ENCODE results near the gene RTKN2.

Gene RTKN2

GRCh38 chr10:62224606-62225005 is 44.0 kb downstream of the RTKN2 start:
- DNase-seq (ENCODE audit: low read depth), result no peak

DNA sequence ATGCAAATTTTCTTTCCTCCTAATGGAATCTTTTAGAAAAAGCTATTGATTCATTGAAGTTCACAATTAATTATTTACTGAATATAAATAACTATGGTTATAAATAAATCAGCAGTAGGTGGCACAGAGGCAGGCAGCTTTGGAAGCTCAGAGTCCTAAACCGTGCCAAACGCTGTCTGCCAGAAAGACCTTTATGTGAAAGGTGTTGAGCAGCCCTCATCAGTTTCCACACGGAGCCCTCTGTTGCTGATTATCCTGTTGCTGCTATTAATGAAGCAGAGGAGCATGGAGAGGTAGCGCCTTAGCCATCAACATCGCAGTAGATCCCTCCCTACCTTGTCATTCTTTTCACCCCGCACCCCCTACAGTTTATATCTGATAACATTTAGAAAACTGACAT is 51.0 kb downstream of the RTKN2 start:
- DNase-seq (ENCODE audit: low read depth), result no peak

DNA sequence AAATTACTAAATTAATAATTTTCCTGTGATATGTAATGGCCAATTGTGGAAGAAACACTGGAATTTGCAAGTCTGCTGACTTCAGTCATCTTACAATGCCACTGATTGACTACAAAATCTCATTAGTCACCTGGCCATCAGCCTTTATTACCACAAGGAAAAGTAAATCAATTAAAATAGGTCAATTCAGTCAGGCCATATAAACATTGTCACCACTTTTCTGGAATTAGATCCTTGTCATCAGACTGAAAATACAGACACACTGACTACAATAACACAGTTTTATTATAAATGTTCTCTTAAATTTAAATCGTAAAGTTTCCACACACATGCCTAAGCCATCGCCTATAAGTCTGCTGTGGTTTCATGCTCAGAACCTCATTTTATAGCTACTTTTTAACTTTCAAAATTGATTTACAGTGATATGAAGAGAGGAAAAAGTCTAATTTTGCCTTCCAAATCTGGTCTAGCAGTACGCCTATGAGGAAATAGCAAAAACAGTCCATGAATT is 54.2 kb downstream of the RTKN2 start:
- no peak for DNase-seq (ENCODE audit: low read depth)

- no peak for DNase-seq (ENCODE audit: low read depth)
These were observed 62.8 kb downstream of the RTKN2 start for GRCh38 chr10:62205750-62206399.

DNA sequence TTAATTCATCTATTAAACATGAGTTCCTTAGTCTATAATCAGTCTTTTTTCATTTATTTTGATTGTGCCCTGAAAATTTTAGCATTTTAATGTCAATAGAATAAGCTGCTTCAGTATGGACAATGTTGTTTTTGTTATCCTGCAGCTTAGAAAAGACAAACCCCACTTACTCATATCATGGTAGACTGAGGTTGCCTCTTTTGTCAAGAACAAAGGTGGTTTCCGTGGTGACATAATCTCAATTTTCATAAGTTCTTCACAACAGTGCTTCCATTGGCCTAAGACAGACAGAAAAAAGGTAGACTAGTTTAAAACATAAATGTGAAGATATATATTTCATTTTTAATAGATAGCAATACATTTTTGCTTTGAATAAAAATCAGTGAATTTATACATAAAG is 69.1 kb downstream of the RTKN2 start:
- no peak for DNase-seq (ENCODE audit: low read depth)

- DNase-seq (ENCODE audit: low read depth), result no peak
These were observed 72.1 kb downstream of the RTKN2 start for GRCh38 chr10:62196528-62196927.

DNA sequence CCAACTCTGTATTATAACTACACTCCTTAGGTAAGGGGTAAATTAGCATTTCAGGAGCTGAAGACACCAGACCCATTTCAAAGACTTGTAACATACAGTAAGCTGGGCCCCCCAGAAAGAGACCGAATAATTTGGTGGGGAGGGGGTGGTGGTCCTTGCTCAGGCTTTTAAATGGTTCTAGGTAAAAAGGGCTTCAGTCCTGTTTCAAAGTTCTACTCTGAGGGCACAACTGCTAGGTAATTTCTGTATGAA is 73.0 kb downstream of the RTKN2 start:
- no peak for DNase-seq (ENCODE audit: low read depth)

DNA sequence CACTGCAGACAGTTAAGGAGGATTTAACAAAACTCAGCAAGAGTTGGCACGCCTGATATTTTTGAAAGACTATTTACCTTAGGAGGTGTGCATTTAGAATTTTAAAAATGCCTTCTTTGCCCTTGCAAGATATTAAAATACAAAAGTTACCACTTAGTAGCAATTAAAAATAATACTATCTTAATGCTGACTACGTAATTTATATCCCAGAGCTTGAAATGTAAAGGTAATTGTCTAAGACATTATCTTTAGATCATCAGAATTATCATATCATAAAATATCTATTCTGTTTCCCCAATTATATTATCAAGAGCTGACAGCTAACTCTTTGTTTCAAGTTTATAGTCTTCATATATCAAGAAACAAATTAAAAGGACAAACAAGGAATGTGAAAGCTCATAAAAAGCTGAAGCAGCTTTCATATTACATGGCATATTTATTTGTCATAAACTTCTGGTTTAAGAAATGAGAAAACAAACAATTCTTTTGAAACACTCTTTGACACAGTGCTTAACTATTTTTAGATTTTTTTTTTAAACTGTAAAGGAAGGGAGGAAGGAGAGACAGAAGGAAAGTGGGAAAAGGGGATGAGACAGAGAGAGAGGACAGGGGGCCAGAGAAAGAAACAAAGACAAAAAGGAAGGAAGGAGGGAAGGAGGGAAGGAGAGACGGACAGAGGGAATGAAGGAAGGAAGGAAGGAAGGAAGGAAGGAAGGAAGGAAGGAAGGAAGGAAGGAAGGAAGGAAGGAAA is 73.5 kb downstream of the RTKN2 start:
- DNase-seq (ENCODE audit: low read depth), result no peak

- no peak for DNase-seq (ENCODE audit: low read depth)
These were observed 75.2 kb downstream of the RTKN2 start for GRCh38 chr10:62193479-62193878.

DNA sequence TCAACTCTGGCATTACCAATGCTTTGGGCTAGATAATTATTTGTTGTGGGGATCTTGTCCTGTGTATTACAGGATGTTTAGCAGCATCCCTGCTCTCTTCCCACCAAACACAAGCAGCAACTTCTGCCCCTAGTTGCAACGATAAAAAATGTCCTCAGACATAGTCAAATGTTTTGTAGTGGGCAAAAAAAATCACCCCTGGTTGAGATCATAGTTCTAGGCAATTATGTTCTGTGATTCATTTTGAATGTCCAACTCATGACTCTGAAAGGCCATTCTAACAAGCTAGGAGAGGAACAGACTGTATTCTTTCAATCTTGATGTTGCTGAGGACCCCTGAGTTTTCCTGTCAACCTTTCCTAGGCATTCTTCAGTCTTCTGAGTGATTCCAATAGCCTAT is 79.5 kb downstream of the RTKN2 start:
- DNase-seq (ENCODE audit: low read depth), result no peak

DNA sequence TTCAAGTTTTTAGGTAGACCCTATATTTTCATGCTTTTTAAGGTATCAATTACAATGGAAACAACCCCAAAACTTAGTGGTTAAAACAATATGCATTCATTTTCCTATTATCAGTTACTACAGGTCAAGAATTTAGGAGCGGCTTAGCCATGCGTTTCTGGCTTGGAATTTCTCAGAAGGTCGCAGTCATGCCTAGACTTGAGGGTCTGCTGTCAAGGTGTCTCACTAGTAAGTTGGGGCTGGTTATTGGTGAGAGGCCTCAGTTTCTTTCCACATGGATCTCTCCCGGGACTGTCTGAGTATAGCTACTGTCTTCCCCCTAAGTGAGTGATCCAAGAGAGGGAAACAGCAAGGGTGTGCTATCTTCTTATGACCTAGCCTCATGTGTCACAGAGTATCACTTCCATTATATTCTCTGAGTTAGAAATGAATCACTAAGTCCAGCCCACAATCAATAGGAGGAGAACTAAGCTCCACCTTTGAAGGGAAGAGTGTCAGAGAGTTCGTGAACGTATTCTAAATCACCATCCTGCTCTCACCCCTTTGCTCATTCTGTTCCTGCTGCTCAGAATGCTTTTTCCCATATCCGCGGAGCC is 80.5 kb downstream of the RTKN2 start:
- DNase-seq (ENCODE audit: low read depth), result no peak

- DNase-seq (ENCODE audit: low read depth), result no peak
These were observed 81.5 kb downstream of the RTKN2 start for GRCh38 chr10:62186999-62187675.

DNA sequence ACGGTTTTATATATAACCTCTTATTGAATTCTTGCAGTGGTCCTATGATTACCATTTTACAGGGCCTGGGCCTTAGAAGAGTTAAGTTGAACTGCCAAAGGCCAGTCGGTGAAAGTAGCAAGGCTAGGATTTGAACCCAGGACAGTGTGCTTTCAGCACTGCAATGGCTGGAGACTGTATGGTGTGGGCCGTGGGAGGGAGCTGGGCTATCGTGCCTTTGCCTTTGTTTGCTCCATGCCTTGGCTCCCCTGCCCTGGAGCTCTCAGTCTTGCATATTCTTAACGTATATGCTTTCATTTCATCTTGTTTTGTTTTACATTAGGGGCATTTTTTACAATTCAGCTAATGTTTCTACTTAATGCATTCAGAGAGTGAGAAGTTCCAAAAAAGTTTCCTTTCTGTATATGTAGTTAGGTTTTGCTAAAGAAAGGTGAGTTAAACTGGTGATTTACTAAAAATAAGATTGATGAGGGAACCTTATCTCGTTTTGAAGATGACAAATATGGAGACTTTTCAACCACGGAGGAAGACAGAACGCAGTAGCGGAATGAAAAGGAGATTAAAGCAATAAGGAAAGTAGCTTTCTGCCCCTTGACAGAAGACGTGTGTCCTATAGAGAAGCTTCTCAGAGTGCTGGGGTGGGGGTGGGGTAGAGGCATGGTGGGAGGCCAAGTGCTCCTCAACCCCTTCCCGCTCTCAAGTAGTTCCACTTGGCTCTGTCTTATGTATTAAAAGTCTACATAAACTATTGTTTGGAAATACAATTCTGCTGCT is 82.5 kb downstream of the RTKN2 start:
- DNase-seq (ENCODE audit: low read depth), result no peak

- DNase-seq (ENCODE audit: low read depth), result no peak
These were observed 84.5 kb downstream of the RTKN2 start for GRCh38 chr10:62183857-62184795.

- no peak for DNase-seq (ENCODE audit: low read depth)
These were observed 85.2 kb downstream of the RTKN2 start for GRCh38 chr10:62183442-62183841.

- DNase-seq (ENCODE audit: low read depth), result no peak
These were observed 86.0 kb downstream of the RTKN2 start for GRCh38 chr10:62182595-62182994.

DNA sequence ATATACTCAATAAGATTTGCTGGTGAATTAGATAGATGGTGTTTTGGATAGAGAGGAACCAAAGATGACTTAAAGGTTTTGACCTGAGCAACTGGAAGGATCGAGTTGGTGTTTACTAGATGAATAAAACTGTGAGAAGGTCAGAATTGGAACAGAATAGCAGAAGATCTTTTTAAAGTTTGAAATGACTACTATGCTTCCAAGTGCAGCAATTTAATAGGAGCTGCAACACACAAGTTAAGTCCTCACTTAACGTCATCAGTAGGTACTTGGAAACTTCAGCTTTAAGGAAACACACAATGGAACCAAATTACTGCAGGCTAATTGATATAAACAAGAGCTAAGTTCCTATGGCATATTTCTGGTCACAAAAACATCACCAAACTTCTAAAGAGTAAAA is 86.5 kb downstream of the RTKN2 start:
- DNase-seq (ENCODE audit: low read depth), result no peak

GRCh38 chr10:62180677-62181076 is 88.0 kb downstream of the RTKN2 start:
- no peak for DNase-seq (ENCODE audit: low read depth)

GRCh38 chr10:62178568-62178967 is 90.1 kb downstream of the RTKN2 start:
- no peak for DNase-seq (ENCODE audit: low read depth)

- no peak for DNase-seq (ENCODE audit: low read depth)
These were observed 91.5 kb downstream of the RTKN2 start for GRCh38 chr10:62177111-62177510.

DNA sequence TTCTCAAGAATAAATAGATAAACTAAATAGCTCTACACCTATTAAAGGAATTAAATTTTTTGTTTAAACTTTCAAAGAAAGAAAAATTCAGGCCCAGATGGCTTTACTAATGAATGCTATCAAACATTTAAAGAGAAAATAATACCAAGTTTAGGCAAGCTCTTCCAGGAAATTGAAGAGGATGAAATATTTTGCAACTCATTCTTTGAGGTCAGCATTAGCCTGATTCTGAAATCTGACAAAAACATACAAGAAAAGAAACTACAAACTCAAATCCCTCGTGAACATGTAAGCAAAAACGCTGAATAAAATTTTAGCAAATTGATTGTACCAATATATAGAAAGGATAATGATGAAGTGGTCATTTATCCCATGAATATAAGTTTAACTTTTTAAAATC is 93.4 kb downstream of the RTKN2 start:
- DNase-seq (ENCODE audit: low read depth), result no peak
